Measurements from ENCODE around the gene PAMR1.

Gene PAMR1

DNA sequence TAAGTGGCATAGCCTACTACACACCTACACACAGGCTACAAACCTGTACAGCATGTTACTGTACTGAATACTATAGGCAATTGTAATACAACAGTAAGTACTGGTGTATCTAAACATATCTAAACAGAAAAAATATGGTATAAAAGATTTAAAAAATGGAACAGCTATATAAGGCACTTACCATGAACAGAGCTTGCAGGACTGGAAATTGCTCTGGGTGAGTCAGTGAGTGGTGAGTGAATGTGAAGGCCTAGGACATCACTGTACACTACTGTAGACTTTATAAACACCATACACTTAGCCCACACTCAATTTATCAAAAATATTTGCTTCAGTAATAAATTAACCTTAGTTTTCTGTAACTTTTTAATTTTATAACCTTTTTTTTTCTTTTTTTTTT is 24.7 kb downstream of the PAMR1 start:
- no peak for TF ChIP-seq SIN3A (IDR thresholded peaks at IDR 0.05; ENCODE audit: borderline replicate concordance, insufficient read depth, low read length)
- TF ChIP-seq TAF1 (IDR thresholded peaks at IDR 0.05; ENCODE audit: borderline replicate concordance, insufficient read depth, low read length) = no peak
- TF ChIP-seq, protein P1, sequence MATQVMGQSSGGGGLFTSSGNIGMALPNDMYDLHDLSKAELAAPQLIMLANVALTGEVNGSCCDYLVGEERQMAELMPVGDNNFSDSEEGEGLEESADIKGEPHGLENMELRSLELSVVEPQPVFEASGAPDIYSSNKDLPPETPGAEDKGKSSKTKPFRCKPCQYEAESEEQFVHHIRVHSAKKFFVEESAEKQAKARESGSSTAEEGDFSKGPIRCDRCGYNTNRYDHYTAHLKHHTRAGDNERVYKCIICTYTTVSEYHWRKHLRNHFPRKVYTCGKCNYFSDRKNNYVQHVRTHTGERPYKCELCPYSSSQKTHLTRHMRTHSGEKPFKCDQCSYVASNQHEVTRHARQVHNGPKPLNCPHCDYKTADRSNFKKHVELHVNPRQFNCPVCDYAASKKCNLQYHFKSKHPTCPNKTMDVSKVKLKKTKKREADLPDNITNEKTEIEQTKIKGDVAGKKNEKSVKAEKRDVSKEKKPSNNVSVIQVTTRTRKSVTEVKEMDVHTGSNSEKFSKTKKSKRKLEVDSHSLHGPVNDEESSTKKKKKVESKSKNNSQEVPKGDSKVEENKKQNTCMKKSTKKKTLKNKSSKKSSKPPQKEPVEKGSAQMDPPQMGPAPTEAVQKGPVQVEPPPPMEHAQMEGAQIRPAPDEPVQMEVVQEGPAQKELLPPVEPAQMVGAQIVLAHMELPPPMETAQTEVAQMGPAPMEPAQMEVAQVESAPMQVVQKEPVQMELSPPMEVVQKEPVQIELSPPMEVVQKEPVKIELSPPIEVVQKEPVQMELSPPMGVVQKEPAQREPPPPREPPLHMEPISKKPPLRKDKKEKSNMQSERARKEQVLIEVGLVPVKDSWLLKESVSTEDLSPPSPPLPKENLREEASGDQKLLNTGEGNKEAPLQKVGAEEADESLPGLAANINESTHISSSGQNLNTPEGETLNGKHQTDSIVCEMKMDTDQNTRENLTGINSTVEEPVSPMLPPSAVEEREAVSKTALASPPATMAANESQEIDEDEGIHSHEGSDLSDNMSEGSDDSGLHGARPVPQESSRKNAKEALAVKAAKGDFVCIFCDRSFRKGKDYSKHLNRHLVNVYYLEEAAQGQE (IDR thresholded peaks at IDR 0.05; ENCODE audit: insufficient read depth in 1 of 2, low read depth in 2 of 2, low read length in 2 of 2) = no peak
- TF ChIP-seq FOXP2 (optimal IDR thresholded peaks at IDR 0.05; ENCODE audit: borderline replicate concordance, extremely low read depth, extremely low read length, insufficient read depth) = no peak
- TF ChIP-seq POLR2AphosphoS5 (IDR thresholded peaks at IDR 0.05; ENCODE audit: low read depth, low read length) = no peak

DNA sequence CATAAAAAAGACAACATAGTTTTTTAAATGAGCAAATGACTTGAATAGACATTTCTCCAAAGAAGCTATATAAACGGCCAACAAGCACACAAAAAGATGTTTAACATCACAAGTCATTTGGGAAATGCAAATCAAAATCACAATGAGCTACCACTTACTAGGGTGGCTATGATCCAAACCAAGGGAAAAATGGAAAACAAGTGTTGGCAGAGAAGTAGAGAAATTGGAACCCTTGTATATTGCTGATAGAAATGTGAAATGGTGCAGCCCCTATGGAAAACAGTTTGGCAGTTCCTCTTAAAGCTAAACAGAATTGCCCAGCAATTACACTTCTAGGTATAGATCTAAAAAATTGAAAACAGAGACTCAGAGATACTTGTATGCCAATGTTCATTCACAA is 29.0 kb downstream of the PAMR1 start:
- no peak for TF ChIP-seq FOXP2 (optimal IDR thresholded peaks at IDR 0.05; ENCODE audit: borderline replicate concordance, extremely low read depth, extremely low read length, insufficient read depth)
- TF ChIP-seq POLR2AphosphoS5 (IDR thresholded peaks at IDR 0.05; ENCODE audit: low read depth, low read length) = no peak
- TF ChIP-seq, protein P1 (IDR thresholded peaks at IDR 0.05; ENCODE audit: insufficient read depth in 1 of 2, low read depth in 2 of 2, low read length in 2 of 2) = no peak
- TF ChIP-seq TAF1 (IDR thresholded peaks at IDR 0.05; ENCODE audit: borderline replicate concordance, insufficient read depth, low read length) = no peak
- TF ChIP-seq SIN3A (IDR thresholded peaks at IDR 0.05; ENCODE audit: borderline replicate concordance, insufficient read depth, low read length) = no peak

DNA sequence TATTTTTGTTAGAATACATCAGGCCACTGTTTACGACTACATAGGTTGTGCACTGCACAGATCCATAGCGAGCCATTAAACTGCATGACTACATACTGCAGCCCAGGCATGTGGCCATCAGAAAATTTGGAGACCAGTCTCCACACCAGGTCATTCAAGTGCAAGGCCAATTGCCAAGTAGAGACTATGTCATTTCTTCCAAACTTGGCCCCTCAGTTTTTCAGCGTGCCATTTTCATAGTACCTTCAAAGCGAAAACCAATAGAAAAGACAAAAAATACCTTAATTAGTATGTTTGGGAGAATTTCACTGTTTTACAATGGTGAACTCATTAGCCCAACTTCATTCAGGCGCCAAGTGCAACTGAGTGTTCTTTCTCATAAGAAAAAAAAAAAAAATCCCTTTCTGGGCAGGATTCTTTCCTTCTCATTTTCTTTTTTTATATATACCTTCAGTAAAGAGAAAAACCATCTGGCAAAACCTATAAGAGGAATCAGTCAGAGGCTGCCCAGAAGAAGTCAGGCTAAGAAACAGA is 30.4 kb downstream of the PAMR1 start:
- TF ChIP-seq SIN3A (IDR thresholded peaks at IDR 0.05; ENCODE audit: borderline replicate concordance, insufficient read depth, low read length) = no peak
- no peak for TF ChIP-seq TAF1 (IDR thresholded peaks at IDR 0.05; ENCODE audit: borderline replicate concordance, insufficient read depth, low read length)
- TF ChIP-seq POLR2AphosphoS5 (IDR thresholded peaks at IDR 0.05; ENCODE audit: low read depth, low read length) = no peak
- TF ChIP-seq, protein P1 (IDR thresholded peaks at IDR 0.05; ENCODE audit: insufficient read depth in 1 of 2, low read depth in 2 of 2, low read length in 2 of 2) = no peak
- TF ChIP-seq FOXP2 (optimal IDR thresholded peaks at IDR 0.05; ENCODE audit: borderline replicate concordance, extremely low read depth, extremely low read length, insufficient read depth) = no peak

DNA sequence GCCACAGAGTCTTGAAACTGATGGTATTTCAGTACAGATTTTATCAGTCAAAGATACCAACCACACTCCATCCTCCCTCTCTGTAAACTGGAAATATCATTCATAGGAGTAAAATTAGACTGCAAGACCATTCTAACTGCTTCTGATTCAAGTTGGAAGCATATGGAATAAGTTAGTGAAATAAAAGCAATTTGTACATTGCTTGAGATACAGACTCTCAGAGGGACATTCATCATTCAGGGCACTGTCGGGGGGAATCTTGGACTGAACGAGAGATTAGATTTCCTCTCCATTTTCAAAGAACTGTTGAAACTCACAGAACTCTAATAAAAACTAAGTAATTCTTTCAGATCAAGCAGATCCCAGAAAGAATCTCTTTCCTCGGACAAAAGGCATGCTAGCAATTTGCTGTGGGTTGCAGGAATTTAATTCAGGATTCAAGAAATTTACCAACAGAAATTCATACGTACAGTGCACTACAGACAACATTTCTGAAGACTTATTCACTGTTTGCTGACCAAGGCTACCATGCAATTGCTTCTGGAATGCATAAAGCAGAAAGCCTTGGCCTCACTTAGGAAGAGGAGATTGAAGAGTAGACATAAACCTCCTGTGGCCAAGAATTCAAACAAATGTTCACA is 34.1 kb downstream of the PAMR1 start:
- TF ChIP-seq TAF1 (IDR thresholded peaks at IDR 0.05; ENCODE audit: borderline replicate concordance, insufficient read depth, low read length) (no peak), SIN3A (IDR thresholded peaks at IDR 0.05; ENCODE audit: borderline replicate concordance, insufficient read depth, low read length) (no peak), POLR2AphosphoS5 (IDR thresholded peaks at IDR 0.05; ENCODE audit: low read depth, low read length) (no peak), FOXP2 (optimal IDR thresholded peaks at IDR 0.05; ENCODE audit: borderline replicate concordance, extremely low read depth, extremely low read length, insufficient read depth) (no peak)
- TF ChIP-seq, protein P1 (IDR thresholded peaks at IDR 0.05; ENCODE audit: insufficient read depth in 1 of 2, low read depth in 2 of 2, low read length in 2 of 2) = no peak

Data from PFSK-1 (cell line).